OCI-LY3 (cell line): ENCODE measurements around the gene OSCAR.

Experiments
- CTCF ChIP-seq: fragments of 200-600, 300-600 bp; sonication (generic); IDR thresholded peaks from 2 replicates; pipeline ENCODE4 v1.5.1; 2014; ENCODE audit warnings: antibody characterized with exemption, low read length, low read depth
- EZH2phosphoT487 ChIP-seq: fragments of 200-600 bp; shearing (Covaris generic); IDR thresholded peaks from 2 replicates; pipeline ENCODE4 v1.6.1; 2018; ENCODE audit warnings: antibody characterized with exemption, mixed run types, low read depth

- TF ChIP-seq CTCF (no peak), EZH2phosphoT487 (no peak)
Measured at GRCh38 chr19:54100561-54100960, at the start of gene OSCAR.
